H1 (cell line): ENCODE measurements around the gene MYLK4. TPM values are rescaled to one million over a fixed set of nuclear protein-coding genes. Genes with fewer than 3 reads are reported as not detected.

ENCODE experiments used
- CTCF ChIA-PET: fragments of 300-600 bp; sonication (Branson Sonifier 250); formaldehyde crosslinking; loops from one replicate; lab custom pipeline; 2021; ENCODE audit not compliant: partially characterized antibody; lab: Charles Lee
- POLR2A ChIA-PET: fragments of 300-600 bp; sonication (Branson Sonifier 250); formaldehyde crosslinking; loops from one replicate; lab custom pipeline; 2021; ENCODE audit warnings: inconsistent platforms; ENCODE audit not compliant: partially characterized antibody; lab: Charles Lee
- DNase-seq, 2 experiments: peaks; one replicate each; pipeline versions ENCODE4 v3.0.0 to v3.0.0-alpha.2; 2010 to 2022; ENCODE audit warnings: low spot score in 2 of 2, low read depth in 1 of 2, mixed read lengths in 1 of 2
- FAIRE-seq: peaks from 2 replicates; lab custom pipeline; 2011; peaks lifted over from hg19 to GRCh38; lab: Jason Lieb, UNC
- H2AFZ ChIP-seq: 2 replicates; pipeline ENCODE4 v1.8.1; 2012; ENCODE audit warnings: low read length, inconsistent platforms
- H2AK5ac ChIP-seq: 2 replicates; pipeline ENCODE4 v1.6.1; 2013; ENCODE audit warnings: low read depth, low read length
- H2BK120ac ChIP-seq: replicated peaks from 2 replicates; pipeline ENCODE3; 2013; ENCODE audit warnings: low read depth, low read length, inconsistent platforms
- H2BK12ac ChIP-seq: 2 replicates; pipeline ENCODE4 v1.6.1; 2013; ENCODE audit warnings: low read depth, low read length
- H2BK15ac ChIP-seq: 2 replicates; pipeline ENCODE4 v1.6.1; 2013; ENCODE audit warnings: low read length
- H2BK20ac ChIP-seq: 2 replicates; pipeline ENCODE4 v1.6.1; 2013; ENCODE audit warnings: low read length
- H2BK5ac ChIP-seq: 2 replicates; pipeline ENCODE4 v1.6.1; 2013; ENCODE audit warnings: low read depth, low read length
- H3K14ac ChIP-seq: 2 replicates; pipeline ENCODE4 v1.6.1; 2013; ENCODE audit warnings: inconsistent platforms; ENCODE audit not compliant: insufficient read length
- H3K18ac ChIP-seq: 2 replicates; pipeline ENCODE4 v1.6.1; 2013; ENCODE audit warnings: low read length; ENCODE audit errors: extremely low read depth
- H3K23ac ChIP-seq: 2 replicates; pipeline ENCODE4 v1.6.1; 2013; ENCODE audit warnings: inconsistent platforms; ENCODE audit not compliant: insufficient read length
- H3K23me2 ChIP-seq: 2 replicates; pipeline ENCODE4 v1.6.1; 2013; ENCODE audit warnings: low read depth, low read length
- H3K27ac ChIP-seq: 2 replicates; pipeline ENCODE4 v1.6.1; 2011; ENCODE audit warnings: low read depth, low read length, inconsistent platforms
- H3K27me3 ChIP-seq, 4 experiments: replicated peaks in 1 of 4; 1 replicate in 1 of 4; 2 replicates in 3 of 4; pipeline versions ENCODE4 v1.6.1 to v1.8.1; 2011 to 2013; ENCODE audit warnings: low read length in 3 of 4, mild to moderate bottlenecking in 3 of 4, inconsistent platforms in 2 of 4, mixed read lengths in 2 of 4, moderate library complexity in 1 of 4; ENCODE audit not compliant: control insufficient read depth in 3 of 4, insufficient read depth in 3 of 4; ENCODE audit errors: extremely low read depth in 1 of 4
- H3K36me3 ChIP-seq, 4 experiments: 2 replicates each; pipeline versions ENCODE4 v1.6.1 to v1.8.1; 2011 to 2013; ENCODE audit warnings: mild to moderate bottlenecking in 4 of 4, low read length in 3 of 4, moderate library complexity in 2 of 4, control low read depth in 1 of 4, inconsistent platforms in 1 of 4; ENCODE audit not compliant: insufficient read depth in 4 of 4, control insufficient read depth in 2 of 4
- H3K4ac ChIP-seq: replicated peaks from 2 replicates; pipeline ENCODE3; 2013; ENCODE audit warnings: low read length, low read depth, mixed read lengths, inconsistent platforms; ENCODE audit not compliant: insufficient read length
- H3K4me1 ChIP-seq, 4 experiments: replicated peaks in 1 of 4; 1 replicate in 1 of 4; 2 replicates in 3 of 4; pipeline versions ENCODE4 v1.6.1 to v1.8.1; 2011 to 2013; ENCODE audit warnings: low read length in 3 of 4, inconsistent platforms in 2 of 4, mixed read lengths in 1 of 4; ENCODE audit not compliant: insufficient read depth in 4 of 4, control insufficient read depth in 3 of 4
- H3K4me2 ChIP-seq, 2 experiments: 2 replicates each; pipeline versions ENCODE4 v1.6.1 to v1.8.1; 2011 to 2013; ENCODE audit warnings: low read depth in 2 of 2, low read length in 2 of 2, control low read depth in 1 of 2, inconsistent platforms in 1 of 2, mild to moderate bottlenecking in 1 of 2; ENCODE audit not compliant: insufficient read depth in 1 of 2
- H3K4me3 ChIP-seq, 4 experiments: fragments of 200-600, 300-600 bp in 1 of 4; sonication (generic), shearing (Covaris generic), sonication (Bioruptor Twin) in 1 of 4; 2 replicates each; pipeline versions ENCODE4 v1.5.1 to v1.8.1; 2011 to 2016; ENCODE audit warnings: low read length in 4 of 4, low read depth in 3 of 4, control low read depth in 2 of 4, inconsistent platforms in 2 of 4, mild to moderate bottlenecking in 2 of 4, mixed read lengths in 1 of 4, moderate library complexity in 1 of 4; ENCODE audit not compliant: insufficient read depth in 2 of 4; ENCODE audit errors: extremely low read depth in 1 of 4
- H3K56ac ChIP-seq: replicated peaks from 2 replicates; pipeline ENCODE3; 2013; ENCODE audit warnings: low read depth, mild to moderate bottlenecking, mixed read lengths, low read length, inconsistent platforms; ENCODE audit not compliant: insufficient read length
- H3K79me1 ChIP-seq: 2 replicates; pipeline ENCODE4 v1.6.1; 2013; ENCODE audit warnings: low read depth, low read length, control low read depth
- H3K79me2 ChIP-seq, 2 experiments: 2 replicates each; pipeline versions ENCODE4 v1.6.1 to v1.8.1; 2012 to 2013; ENCODE audit warnings: low read length in 2 of 2, mild to moderate bottlenecking in 2 of 2, inconsistent platforms in 1 of 2; ENCODE audit not compliant: insufficient read depth in 2 of 2, control insufficient read depth in 1 of 2
- H3K9ac ChIP-seq, 4 experiments: replicated peaks in 1 of 4; 1 replicate in 1 of 4; 2 replicates in 3 of 4; pipeline versions ENCODE4 v1.6.1 to v1.8.1; 2011 to 2013; ENCODE audit warnings: low read depth in 3 of 4, low read length in 3 of 4, control low read depth in 2 of 4, mild to moderate bottlenecking in 2 of 4, moderate library complexity in 2 of 4, inconsistent platforms in 1 of 4; ENCODE audit errors: extremely low read depth in 1 of 4
- H3K9me3 ChIP-seq, 2 experiments: 2 replicates each; pipeline versions ENCODE4 v1.6.1 to v1.8.1; 2012 to 2013; ENCODE audit warnings: mild to moderate bottlenecking in 2 of 2, moderate library complexity in 2 of 2, control low read depth in 1 of 2, inconsistent platforms in 1 of 2, low read depth in 1 of 2, low read length in 1 of 2, mixed read lengths in 1 of 2; ENCODE audit not compliant: insufficient read depth in 2 of 2
- H4K20me1 ChIP-seq, 2 experiments: replicated peaks in 1 of 2; 2 replicates each; pipeline versions ENCODE3 to v1.8.1; 2011 to 2013; ENCODE audit warnings: inconsistent platforms in 2 of 2, low read length in 2 of 2, mild to moderate bottlenecking in 1 of 2; ENCODE audit not compliant: insufficient read depth in 2 of 2, control insufficient read depth in 1 of 2
- H4K5ac ChIP-seq: 2 replicates; pipeline ENCODE4 v1.6.1; 2013; ENCODE audit warnings: low read length, low read depth, mixed read lengths, inconsistent platforms; ENCODE audit not compliant: insufficient read length
- H4K8ac ChIP-seq: 2 replicates; pipeline ENCODE4 v1.8.0; 2013; ENCODE audit warnings: mild to moderate bottlenecking, moderate library complexity, low read length, inconsistent platforms; ENCODE audit not compliant: insufficient read depth; ENCODE audit errors: extremely low read depth
- H4K91ac ChIP-seq: replicated peaks from 2 replicates; pipeline ENCODE3; 2013; ENCODE audit warnings: low read length, mixed read lengths, inconsistent platforms; ENCODE audit not compliant: insufficient read length
- BACH1 ChIP-seq: IDR thresholded peaks from 2 replicates; pipeline ENCODE4 v1.6.1; 2012; ENCODE audit warnings: low read length, improper control_type of control experiment
- BCL11A ChIP-seq, 2 experiments: IDR thresholded peaks; one replicate each; pipeline ENCODE4 v1.6.1; 2011; ENCODE audit warnings: low read depth in 2 of 2, low read length in 2 of 2, mild to moderate bottlenecking in 2 of 2
- CBX5 ChIP-seq: fragments of 300-800, 300-1000 bp; sonication (generic); IDR thresholded peaks from 2 replicates; pipeline ENCODE4 v1.7.1; 2016; ENCODE audit warnings: antibody characterized with exemption, low read length, low read depth
- EGR1 ChIP-seq: IDR thresholded peaks from 2 replicates; pipeline ENCODE4 v1.6.1; 2011; ENCODE audit warnings: low read depth, low read length, borderline replicate concordance
- FOSL1 ChIP-seq: IDR thresholded peaks from 2 replicates; pipeline ENCODE4 v1.6.1; 2011; ENCODE audit warnings: mild to moderate bottlenecking, low read depth, low read length, moderate library complexity; ENCODE audit not compliant: insufficient read depth
- KDM1A ChIP-seq: fragments of 200-600, 300-600 bp; sonication (generic); IDR thresholded peaks from 2 replicates; pipeline ENCODE4 v1.7.1; 2016; ENCODE audit warnings: mild to moderate bottlenecking, low read length, borderline replicate concordance
- POU5F1 ChIP-seq: IDR thresholded peaks from 2 replicates; pipeline ENCODE4 v1.6.1; 2011; ENCODE audit warnings: low read depth, mild to moderate bottlenecking, low read length, moderate library complexity
- RNF2 ChIP-seq: fragments of 200-900, 300-1000 bp; sonication (generic); IDR thresholded peaks from 2 replicates; pipeline ENCODE4 v1.7.1; 2016; ENCODE audit warnings: borderline replicate concordance, low read depth, mild to moderate bottlenecking, antibody characterized with exemption, low read length; ENCODE audit not compliant: poor library complexity, severe bottlenecking; ENCODE audit errors: missing control alignments
- SP4 ChIP-seq: IDR thresholded peaks from 2 replicates; pipeline ENCODE4 v1.6.1; 2012; ENCODE audit warnings: low read length, inconsistent platforms
- ZNF274 ChIP-seq: IDR thresholded peaks from 2 replicates; pipeline ENCODE4 v1.7.0; 2012; ENCODE audit warnings: low read length, borderline replicate concordance; ENCODE audit errors: extremely low read depth
- WGBS, 2 experiments: shearing (Covaris generic) in 1 of 2; methylation state at CpG; one replicate each; pipeline versions ENCODE4 v1.1.6 to v1.1.7; 2013 to 2015; ENCODE audit warnings: low lambda C conversion rate in 2 of 2, mixed read lengths in 2 of 2, inconsistent platforms in 1 of 2, low coverage in 1 of 2, missing lambda C conversion rate in 1 of 2; ENCODE audit not compliant: insufficient replicate concordance in 2 of 2, insufficient coverage in 1 of 2, insufficient read length in 1 of 2; ENCODE audit errors: extremely low coverage in 1 of 2, missing lambda C conversion rate in 1 of 2; 5-methylcytosine and 5-hydroxymethylcytosine counted together
- polyA plus RNA-seq, 7 experiments: library from polyadenylated mRNA; depleted of rRNA in 3 of 7; stranded (reverse) in 5 of 7; unstranded in 2 of 7; fragments of >200 nt in 5 of 7; fragments of 200-250 nt in 2 of 7; gene quantifications; 1 replicate in 5 of 7; 2 replicates in 1 of 7; 4 replicates in 1 of 7; pipeline versions ENCODE4 v1.2.1 to v1.2.3, GENCODE V29; 2011 to 2013; ENCODE audit warnings: missing spikeins in 2 of 7, mixed read lengths in 2 of 7
- total RNA-seq: library from RNA; stranded (reverse); fragmentation: NEBNext Ultra II Directional; extraction: Animal tissue kit (Norgen Biotek cat#: 25700); gene quantifications from 2 replicates; pipeline ENCODE4 v1.2.1, GENCODE V29; 2021

The MYLK4 gene
- total and polyA plus RNA-seq, 2 of the 8 experiments (the other 6 are each of a cell fraction or from before 2014, with no cell fraction given): 0.11 to 0.17 TPM

- no peaks in the 10 kb centered on the region for H3K36me3 ChIP-seq
- H2AK5ac ChIP-seq: no peak overlapping the region
- no peaks in the 10 kb centered on the region for H3K79me2 ChIP-seq
- no peak overlapping the region for H2BK15ac ChIP-seq
- no peak overlapping the region for H4K8ac ChIP-seq
- H3K79me1 ChIP-seq: no peaks in the 10 kb centered on the region
- DNase-seq: no peak
- no peak overlapping the region for H2BK5ac ChIP-seq
- H3K14ac ChIP-seq: no peak overlapping the region
- H3K27me3 ChIP-seq: no peaks in the 10 kb centered on the region; a peak in 1 of 7 replicates
- H3K9me3 ChIP-seq: peaks cover 0 to 2% of the 10 kb centered on the region in 2 experiments; a peak in 1 of 4 replicates
- no peak overlapping the region for H3K27ac ChIP-seq
- no peak overlapping the region for H4K5ac ChIP-seq
- H3K23me2 ChIP-seq: no peaks in the 10 kb centered on the region; the same call in 1 of the 2 replicates
- TF ChIP-seq EGR1 (no peak), RNF2 (no peak), SP4 (no peak), POU5F1 (no peak), FOSL1 (no peak), BACH1 (no peak), KDM1A (no peak), BCL11A (IDR thresholded peaks at IDR 0.05; ENCODE audit: low read depth in 2 of 2, low read length in 2 of 2) (no peak), CBX5 (no peak), ZNF274 (no peak)
- TF ChIP-seq, all 59 proteins: peak for 0
- Histone ChIP-seq H2BK120ac (no peak overlapping the region), H3K23ac (no peak overlapping the region), H4K91ac (no peak overlapping the region), H2BK12ac (no peak overlapping the region), H2AFZ (no peak overlapping the region), H3K4ac (no peak overlapping the region), H3K56ac (no peak overlapping the region), H3K9ac (no peak overlapping the region), H2BK20ac (no peak overlapping the region), H3K4me3 (no peak overlapping the region), H3K4me2 (no peak overlapping the region), H3K4me1 (no peaks in the 10 kb centered on the region; a peak in 2 of 7 replicates), H4K20me1 (no peaks in the 10 kb centered on the region), H3K18ac (no peak overlapping the region)
- no peak for FAIRE-seq
- CTCF ChIA-PET: interaction anchor here (0.7 to 2.8 kb wide), 2 partner anchors 9 to 29 kb away, joined by 3 to 11 read pairs; partner anchors contain the start of gene MYLK4
- WGBS, 2 experiments: 91% methylated on average over 3 of the region's 3 CpGs; no CpG with 5 or more reads in 1 of the 2 experiments
- POLR2A ChIA-PET: no interaction called here
Measured at GRCh38 chr6:2721219-2721618, 29.5 kb downstream of the MYLK4 start.
